Loucy (cell line): ENCODE measurements around the gene SLC39A1.

Experiments used
- H2AFZ ChIP-seq: fragments of 200-600 bp; sonication (generic); 2 replicates; pipeline ENCODE4 v1.6.0; 2016; ENCODE audit warnings: antibody characterized with exemption, mild to moderate bottlenecking, low read length, moderate library complexity
- H3F3A ChIP-seq: fragments of 200-600 bp; 2 replicates; pipeline ENCODE4 v1.6.0; 2016; ENCODE audit warnings: antibody characterized with exemption, low read depth, mild to moderate bottlenecking
- H3K27me3 ChIP-seq: fragments of 200-600 bp; sonication (generic); 2 replicates; pipeline ENCODE4 v1.6.1; 2014; ENCODE audit warnings: low read length, mild to moderate bottlenecking; ENCODE audit not compliant: insufficient read depth, poor library complexity, severe bottlenecking
- H3K36me3 ChIP-seq: fragments of 200-600 bp; sonication (generic); 2 replicates; pipeline ENCODE4 v1.6.1; 2016; ENCODE audit warnings: low read length; ENCODE audit not compliant: insufficient read depth
- H3K4me1 ChIP-seq: fragments of 200-600 bp; sonication (generic); 2 replicates; pipeline ENCODE4 v1.5.1; 2014; ENCODE audit warnings: low read length, mild to moderate bottlenecking; ENCODE audit not compliant: insufficient read depth, poor library complexity, severe bottlenecking
- H3K4me2 ChIP-seq: fragments of 200-600 bp; sonication (generic); 2 replicates; pipeline ENCODE4 v1.6.0; 2014; ENCODE audit warnings: antibody characterized with exemption, low read length, low read depth, mild to moderate bottlenecking; ENCODE audit not compliant: poor library complexity, severe bottlenecking
- H3K4me3 ChIP-seq: fragments of 200-600 bp; sonication (generic); 2 replicates; pipeline ENCODE4 v1.5.1; 2014; ENCODE audit warnings: low read length, mild to moderate bottlenecking, mixed read lengths; ENCODE audit not compliant: poor library complexity, severe bottlenecking
- H3K79me2 ChIP-seq: fragments of 200-600 bp; sonication (generic); 2 replicates; pipeline ENCODE4 v1.6.1; 2014; ENCODE audit warnings: low read length; ENCODE audit not compliant: insufficient read depth
- H3K9ac ChIP-seq: fragments of 200-600 bp; sonication (generic); 2 replicates; pipeline ENCODE4 v1.6.0; 2014; ENCODE audit warnings: mild to moderate bottlenecking, low read depth, low read length, moderate library complexity; ENCODE audit not compliant: poor library complexity, severe bottlenecking
- H3K9me2 ChIP-seq: fragments of 200-600 bp; sonication (generic); replicated peaks from 2 replicates; pipeline ENCODE4 v1.6.1; 2016; ENCODE audit warnings: low read depth, low read length, mixed read lengths
- H3K9me3 ChIP-seq: fragments of 200-600 bp; sonication (generic); 2 replicates; pipeline ENCODE4 v1.6.1; 2014; ENCODE audit warnings: mild to moderate bottlenecking, antibody characterized with exemption, low read length, low read depth; ENCODE audit not compliant: insufficient read depth
- H4K20me1 ChIP-seq: fragments of 200-600 bp; sonication (generic); 2 replicates; pipeline ENCODE4 v1.6.0; 2014; ENCODE audit warnings: antibody characterized with exemption, low read length, mild to moderate bottlenecking; ENCODE audit not compliant: insufficient read depth, poor library complexity, severe bottlenecking
- CTCF ChIP-seq: fragments of 200-600 bp; sonication (generic); conservative IDR thresholded peaks from 2 replicates; pipeline ENCODE4 v1.5.1; 2014; ENCODE audit warnings: mild to moderate bottlenecking, antibody characterized with exemption, low read length
- EZH2phosphoT487 ChIP-seq: fragments of 200-600 bp; IDR thresholded peaks from 2 replicates; pipeline ENCODE4 v1.6.1; 2018; ENCODE audit warnings: antibody characterized with exemption, mild to moderate bottlenecking, moderate library complexity, borderline replicate concordance

SLC39A1 gene

GRCh38 chr1:153942766-153943549, 20.4 kb downstream of the SLC39A1 start:
- Histone ChIP-seq H3K27me3 (no peaks in the 10 kb centered on the region), H2AFZ (no peak overlapping the region), H3K4me2 (no peak overlapping the region), H3K9ac (no peak overlapping the region), H3K9me2 (no peaks in the 10 kb centered on the region), H3K4me3 (no peak overlapping the region), H3F3A (no peaks in the 10 kb centered on the region), H3K4me1 (peaks cover 21% of the 10 kb centered on the region), H4K20me1 (peaks cover 23% of the 10 kb centered on the region), H3K79me2 (peaks cover 37% of the 10 kb centered on the region), H3K36me3 (peaks cover 39% of the 10 kb centered on the region; the same call in 1 of the 2 replicates), H3K9me3 (no peaks in the 10 kb centered on the region)
- TF ChIP-seq CTCF (no peak), EZH2phosphoT487 (no peak)

DNA sequence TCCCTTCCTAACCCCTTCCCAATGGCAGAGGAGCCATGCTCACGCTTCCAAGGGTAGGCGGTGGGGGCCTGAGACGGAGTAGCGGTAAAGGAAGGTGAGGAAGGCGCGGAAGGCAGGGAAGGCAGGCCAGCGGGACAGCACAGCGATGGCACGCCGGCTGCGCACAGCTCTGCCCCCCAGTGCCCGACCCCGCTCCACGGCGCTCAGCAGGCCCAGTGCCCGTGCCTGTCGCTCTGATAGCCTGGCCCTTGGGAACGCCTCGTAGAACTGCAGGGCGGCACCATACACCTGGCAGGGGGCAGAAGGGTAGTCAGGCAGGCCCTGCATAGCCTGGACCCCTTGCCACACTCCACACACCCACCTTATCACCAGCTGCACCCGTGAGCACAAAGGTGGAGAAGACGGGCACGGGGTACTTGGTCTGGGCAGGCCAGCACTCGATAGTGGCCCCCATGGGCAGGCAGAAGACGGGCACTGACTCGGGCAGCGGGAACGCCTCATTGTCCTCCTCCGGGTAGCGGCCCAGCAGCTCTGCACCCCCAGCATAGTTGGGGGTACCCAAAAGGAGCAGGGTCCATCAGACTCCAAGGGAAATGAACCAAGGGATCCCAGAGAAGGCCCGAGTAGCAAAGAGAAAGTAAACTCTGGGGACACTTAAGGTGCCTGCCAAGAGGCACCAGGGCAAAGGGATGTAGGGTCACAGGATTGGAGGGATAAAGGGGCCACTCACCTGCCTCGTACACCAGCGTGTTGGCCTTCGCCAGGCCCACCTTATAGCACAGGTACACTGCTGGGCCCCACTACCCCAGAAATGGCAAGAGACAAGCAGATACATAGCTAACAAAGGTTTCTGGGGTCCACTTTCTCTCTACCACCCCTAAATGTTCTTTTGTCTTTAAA, 21.3 kb downstream of the SLC39A1 start:
- Histone ChIP-seq H2AFZ (no peak overlapping the region), H4K20me1 (peaks cover 23% of the 10 kb centered on the region), H3K79me2 (peaks cover 37% of the 10 kb centered on the region), H3K9ac (no peak overlapping the region), H3K9me3 (no peaks in the 10 kb centered on the region), H3K4me1 (peaks cover 21% of the 10 kb centered on the region), H3K4me2 (no peak overlapping the region), H3K4me3 (no peak overlapping the region), H3K27me3 (no peaks in the 10 kb centered on the region), H3K36me3 (peaks cover 42% of the 10 kb centered on the region; the same call in 1 of the 2 replicates), H3K9me2 (no peaks in the 10 kb centered on the region), H3F3A (no peaks in the 10 kb centered on the region)
- TF ChIP-seq CTCF = no peak
- no peak for TF ChIP-seq EZH2phosphoT487

GRCh38 chr1:153940756-153941155, 22.6 kb downstream of the SLC39A1 start:
- Histone ChIP-seq H2AFZ (no peak overlapping the region), H3F3A (no peaks in the 10 kb centered on the region), H4K20me1 (peaks cover 20% of the 10 kb centered on the region), H3K4me3 (no peak overlapping the region), H3K9me2 (no peaks in the 10 kb centered on the region), H3K27me3 (no peaks in the 10 kb centered on the region), H3K9ac (no peak overlapping the region), H3K79me2 (peaks cover 35% of the 10 kb centered on the region), H3K4me2 (no peak overlapping the region), H3K9me3 (no peaks in the 10 kb centered on the region), H3K36me3 (peaks cover 52% of the 10 kb centered on the region; the same call in 1 of the 2 replicates), H3K4me1 (peaks cover 17% of the 10 kb centered on the region)
- TF ChIP-seq CTCF (no peak), EZH2phosphoT487 (no peak)
